OCI-LY3 (cell line): ENCODE measurements around the gene FOXN4.

ENCODE experiments used
- H2AFZ ChIP-seq: fragments of 200-600, 300-600 bp; shearing (Covaris generic); 2 replicates; pipeline ENCODE4 v1.6.0; 2014; ENCODE audit warnings: antibody characterized with exemption, low read depth, low read length
- H3K27ac ChIP-seq: fragments of 200-600, 300-600 bp; sonication (generic); 2 replicates; pipeline ENCODE4 v1.5.1; 2014; ENCODE audit warnings: mild to moderate bottlenecking, low read length, moderate library complexity, mixed read lengths
- H3K27me3 ChIP-seq: fragments of 200-600, 300-600 bp; sonication (generic); 2 replicates; pipeline ENCODE4 v1.6.1; 2014; ENCODE audit warnings: low read depth, low read length, mixed read lengths
- H3K36me3 ChIP-seq: fragments of 200-600, 300-600 bp; sonication (generic); replicated peaks from 2 replicates; pipeline ENCODE3; 2014; ENCODE audit warnings: low read depth, low read length, mixed read lengths
- H3K4me1 ChIP-seq: fragments of 300-600, 200-600 bp; sonication (generic); 2 replicates; pipeline ENCODE4 v1.6.1; 2014; ENCODE audit warnings: low read length, mixed read lengths
- H3K4me2 ChIP-seq: fragments of 200-600, 300-600 bp; sonication (generic); 2 replicates; pipeline ENCODE4 v1.6.1; 2014; ENCODE audit warnings: low read length, mixed read lengths
- H3K4me3 ChIP-seq: fragments of 300-600, 200-600 bp; sonication (generic); 2 replicates; pipeline ENCODE4 v1.5.1; 2014; ENCODE audit warnings: antibody characterized with exemption, mild to moderate bottlenecking, low read length, moderate library complexity
- H3K79me2 ChIP-seq: fragments of 300-600, 200-600 bp; shearing (Covaris generic); 2 replicates; pipeline ENCODE4 v1.6.1; 2014; ENCODE audit warnings: mild to moderate bottlenecking, low read length, mixed read lengths
- H3K9ac ChIP-seq: fragments of 300-600, 200-600 bp; shearing (Covaris generic); 2 replicates; pipeline ENCODE4 v1.6.0; 2014; ENCODE audit warnings: mild to moderate bottlenecking, low read length, moderate library complexity
- H3K9me3 ChIP-seq: fragments of 200-600, 300-600 bp; shearing (Covaris generic); 2 replicates; pipeline ENCODE4 v1.6.1; 2014; ENCODE audit warnings: low read length, mixed read lengths; ENCODE audit not compliant: insufficient read depth
- H4K20me1 ChIP-seq: fragments of 200-600, 300-600 bp; sonication (generic); 2 replicates; pipeline ENCODE4 v1.6.1; 2016; ENCODE audit warnings: low read length, mixed read lengths; ENCODE audit not compliant: insufficient read depth
- EZH2phosphoT487 ChIP-seq: fragments of 200-600 bp; shearing (Covaris generic); IDR thresholded peaks from 2 replicates; pipeline ENCODE4 v1.6.1; 2018; ENCODE audit warnings: antibody characterized with exemption, mixed run types, low read depth
- TF ChIP-seq, protein P1 (sequence below): fragments of 200-600, 300-600 bp; sonication (generic); IDR thresholded peaks from 2 replicates; pipeline ENCODE4 v1.5.1; 2014; ENCODE audit warnings: antibody characterized with exemption, low read length, low read depth

The FOXN4 gene

DNA sequence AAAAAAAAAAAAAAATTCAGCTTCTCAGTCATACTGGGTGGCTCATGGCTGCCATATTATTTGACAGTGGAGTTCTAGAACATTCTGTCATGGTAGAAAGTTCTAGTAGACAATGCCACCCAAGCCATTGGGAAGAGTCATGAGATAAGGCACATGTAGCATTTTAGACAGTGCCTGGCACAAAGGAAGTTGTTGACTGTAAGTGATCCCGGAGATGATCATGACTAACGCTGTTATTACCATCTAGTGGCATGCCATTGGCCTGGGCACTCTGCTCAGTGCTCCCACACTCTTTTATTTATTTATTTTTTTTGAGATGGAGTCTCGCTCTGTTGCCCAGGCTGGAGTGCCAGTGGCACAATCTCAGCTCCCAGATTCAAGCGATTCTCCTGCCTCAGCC is 80.4 kb downstream of the FOXN4 start:
- Histone ChIP-seq H3K4me3 (no peak overlapping the region), H3K79me2 (no peaks in the 10 kb centered on the region), H3K36me3 (no peaks in the 10 kb centered on the region), H2AFZ (no peak overlapping the region), H3K4me2 (no peak overlapping the region), H3K27me3 (no peaks in the 10 kb centered on the region), H4K20me1 (no peaks in the 10 kb centered on the region), H3K4me1 (no peaks in the 10 kb centered on the region), H3K9me3 (no peaks in the 10 kb centered on the region), H3K27ac (no peak overlapping the region), H3K9ac (no peak overlapping the region)
- TF ChIP-seq, protein P1, sequence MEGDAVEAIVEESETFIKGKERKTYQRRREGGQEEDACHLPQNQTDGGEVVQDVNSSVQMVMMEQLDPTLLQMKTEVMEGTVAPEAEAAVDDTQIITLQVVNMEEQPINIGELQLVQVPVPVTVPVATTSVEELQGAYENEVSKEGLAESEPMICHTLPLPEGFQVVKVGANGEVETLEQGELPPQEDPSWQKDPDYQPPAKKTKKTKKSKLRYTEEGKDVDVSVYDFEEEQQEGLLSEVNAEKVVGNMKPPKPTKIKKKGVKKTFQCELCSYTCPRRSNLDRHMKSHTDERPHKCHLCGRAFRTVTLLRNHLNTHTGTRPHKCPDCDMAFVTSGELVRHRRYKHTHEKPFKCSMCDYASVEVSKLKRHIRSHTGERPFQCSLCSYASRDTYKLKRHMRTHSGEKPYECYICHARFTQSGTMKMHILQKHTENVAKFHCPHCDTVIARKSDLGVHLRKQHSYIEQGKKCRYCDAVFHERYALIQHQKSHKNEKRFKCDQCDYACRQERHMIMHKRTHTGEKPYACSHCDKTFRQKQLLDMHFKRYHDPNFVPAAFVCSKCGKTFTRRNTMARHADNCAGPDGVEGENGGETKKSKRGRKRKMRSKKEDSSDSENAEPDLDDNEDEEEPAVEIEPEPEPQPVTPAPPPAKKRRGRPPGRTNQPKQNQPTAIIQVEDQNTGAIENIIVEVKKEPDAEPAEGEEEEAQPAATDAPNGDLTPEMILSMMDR: no peak
- no peak for TF ChIP-seq EZH2phosphoT487
